ENCODE measurements around the gene GOLIM4. TPM values are rescaled to one million over a fixed set of nuclear protein-coding genes. Genes with fewer than 3 reads are reported as not detected.

The GOLIM4 gene
- polyA plus RNA-seq, 2 donors = 5.7 to 6.9 TPM

GRCh38 chr3:168100777-168101492 is 5.2 kb upstream of the GOLIM4 start:
- 88 to 92% methylated on average over 3 of the region's 3 CpGs for WGBS, 2 donors
- H3K27me3 ChIP-seq (ENCODE audit: control insufficient read depth in 1 of 2, insufficient read depth in 2 of 2, low read length in 2 of 2) = no peaks in the 10 kb centered on the region
- H3K9me3 ChIP-seq (ENCODE audit: control insufficient read depth in 2 of 2, insufficient read depth in 1 of 2, low read depth in 1 of 2, low read length in 1 of 2) = no peaks in the 10 kb centered on the region
- no peak overlapping the region for H3K27ac ChIP-seq (ENCODE audit: low read depth in 2 of 2, low read length in 1 of 2)
- H3K36me3 ChIP-seq (ENCODE audit: control insufficient read depth in 2 of 2, insufficient read depth in 2 of 2, low read length in 1 of 2) = no peaks in the 10 kb centered on the region
- H3K4me3 ChIP-seq (ENCODE audit: low read depth in 1 of 2, low read length in 2 of 2) = no peak overlapping the region
- no peaks in the 10 kb centered on the region for H3K4me1 ChIP-seq (ENCODE audit: control insufficient read depth in 2 of 2, insufficient read depth in 2 of 2, low read length in 1 of 2)

- Histone ChIP-seq H3K27me3 (ENCODE audit: control insufficient read depth in 1 of 2, insufficient read depth in 2 of 2, low read length in 2 of 2) (no peaks in the 10 kb centered on the region), H3K4me3 (ENCODE audit: low read depth in 1 of 2, low read length in 2 of 2) (no peak overlapping the region), H3K9me3 (ENCODE audit: control insufficient read depth in 2 of 2, insufficient read depth in 1 of 2, low read depth in 1 of 2, low read length in 1 of 2) (no peaks in the 10 kb centered on the region), H3K36me3 (ENCODE audit: control insufficient read depth in 2 of 2, insufficient read depth in 2 of 2, low read length in 1 of 2) (no peaks in the 10 kb centered on the region), H3K27ac (ENCODE audit: low read depth in 2 of 2, low read length in 1 of 2) (no peak overlapping the region), H3K4me1 (ENCODE audit: control insufficient read depth in 2 of 2, insufficient read depth in 2 of 2, low read length in 1 of 2) (no peaks in the 10 kb centered on the region)
These were observed 1.7 kb upstream of the GOLIM4 start for GRCh38 chr3:168097381-168097780.

GRCh38 chr3:168096210-168096652 is 507 bp upstream of the GOLIM4 start:
- H3K4me1 ChIP-seq (ENCODE audit: control insufficient read depth in 2 of 2, insufficient read depth in 2 of 2, low read length in 1 of 2) = no peaks in the 10 kb centered on the region
- peak overlapping the region; percentile 60 to 94 for H3K4me3 ChIP-seq (ENCODE audit: low read depth in 1 of 2, low read length in 2 of 2)
- no peaks in the 10 kb centered on the region for H3K36me3 ChIP-seq (ENCODE audit: control insufficient read depth in 2 of 2, insufficient read depth in 2 of 2, low read length in 1 of 2)
- peak overlapping the region; percentile 51 to 89 for H3K27ac ChIP-seq (ENCODE audit: low read depth in 2 of 2, low read length in 1 of 2)
- no peaks in the 10 kb centered on the region for H3K27me3 ChIP-seq (ENCODE audit: control insufficient read depth in 1 of 2, insufficient read depth in 2 of 2, low read length in 2 of 2)
- 0% methylated on average over 17 of the region's 17 CpGs for WGBS, 2 donors
- no peaks in the 10 kb centered on the region for H3K9me3 ChIP-seq (ENCODE audit: control insufficient read depth in 2 of 2, insufficient read depth in 1 of 2, low read depth in 1 of 2, low read length in 1 of 2)

- 0% methylated on average over 64 to 70 of the region's 70 CpGs for WGBS, 2 donors
- H3K4me3 ChIP-seq (ENCODE audit: low read depth in 1 of 2, low read length in 2 of 2) = peak overlapping the region; percentile 60 to 94
These were observed 680 bp downstream of the GOLIM4 start for GRCh38 chr3:168094877-168095610.

GRCh38 chr3:168094580-168094876 is 1.2 kb downstream of the GOLIM4 start:
- H3K9me3 ChIP-seq (ENCODE audit: control insufficient read depth in 2 of 2, insufficient read depth in 1 of 2, low read depth in 1 of 2, low read length in 1 of 2) = no peaks in the 10 kb centered on the region
- H3K4me3 ChIP-seq (ENCODE audit: low read depth in 1 of 2, low read length in 2 of 2) = peak overlapping the region; percentile 60 to 94
- H3K36me3 ChIP-seq (ENCODE audit: control insufficient read depth in 2 of 2, insufficient read depth in 2 of 2, low read length in 1 of 2) = no peaks in the 10 kb centered on the region
- H3K4me1 ChIP-seq (ENCODE audit: control insufficient read depth in 2 of 2, insufficient read depth in 2 of 2, low read length in 1 of 2) = no peaks in the 10 kb centered on the region
- WGBS, 2 donors = 0 to 1% methylated on average over 9 of the region's 9 CpGs
- no peaks in the 10 kb centered on the region for H3K27me3 ChIP-seq (ENCODE audit: control insufficient read depth in 1 of 2, insufficient read depth in 2 of 2, low read length in 2 of 2)
- peak overlapping the region; percentile 89 to 96 for H3K27ac ChIP-seq (ENCODE audit: low read depth in 2 of 2, low read length in 1 of 2)

More at GRCh38 chr3:168094877-168095610, 680 bp downstream of the GOLIM4 start:
- H3K36me3 ChIP-seq (ENCODE audit: control insufficient read depth in 2 of 2, insufficient read depth in 2 of 2, low read length in 1 of 2) = no peaks in the 10 kb centered on the region
- H3K4me1 ChIP-seq (ENCODE audit: control insufficient read depth in 2 of 2, insufficient read depth in 2 of 2, low read length in 1 of 2) = no peaks in the 10 kb centered on the region
- H3K9me3 ChIP-seq (ENCODE audit: control insufficient read depth in 2 of 2, insufficient read depth in 1 of 2, low read depth in 1 of 2, low read length in 1 of 2) = no peaks in the 10 kb centered on the region
- H3K27ac ChIP-seq (ENCODE audit: low read depth in 2 of 2, low read length in 1 of 2) = peak overlapping the region; percentile 89 to 96
- H3K27me3 ChIP-seq (ENCODE audit: control insufficient read depth in 1 of 2, insufficient read depth in 2 of 2, low read length in 2 of 2) = no peaks in the 10 kb centered on the region

- Histone ChIP-seq H3K4me3 (ENCODE audit: low read depth in 1 of 2, low read length in 2 of 2) (no peak overlapping the region), H3K4me1 (ENCODE audit: control insufficient read depth in 2 of 2, insufficient read depth in 2 of 2, low read length in 1 of 2) (no peaks in the 10 kb centered on the region), H3K9me3 (ENCODE audit: control insufficient read depth in 2 of 2, insufficient read depth in 1 of 2, low read depth in 1 of 2, low read length in 1 of 2) (no peaks in the 10 kb centered on the region), H3K27me3 (ENCODE audit: control insufficient read depth in 1 of 2, insufficient read depth in 2 of 2, low read length in 2 of 2) (no peaks in the 10 kb centered on the region), H3K36me3 (ENCODE audit: control insufficient read depth in 2 of 2, insufficient read depth in 2 of 2, low read length in 1 of 2) (no peaks in the 10 kb centered on the region), H3K27ac (ENCODE audit: low read depth in 2 of 2, low read length in 1 of 2) (no peak overlapping the region)
- WGBS, 2 donors = 59 to 63% methylated on average over 3 of the region's 3 CpGs
These were observed 1.9 kb downstream of the GOLIM4 start for GRCh38 chr3:168093790-168094189.

GRCh38 chr3:168093229-168093628 is 2.5 kb downstream of the GOLIM4 start:
- no peaks in the 10 kb centered on the region for H3K4me1 ChIP-seq (ENCODE audit: control insufficient read depth in 2 of 2, insufficient read depth in 2 of 2, low read length in 1 of 2)
- WGBS, 2 donors = 73 to 75% methylated on average over 2 of the region's 2 CpGs
- no peaks in the 10 kb centered on the region for H3K27me3 ChIP-seq (ENCODE audit: control insufficient read depth in 1 of 2, insufficient read depth in 2 of 2, low read length in 2 of 2)
- H3K27ac ChIP-seq (ENCODE audit: low read depth in 2 of 2, low read length in 1 of 2) = no peak overlapping the region
- no peaks in the 10 kb centered on the region for H3K9me3 ChIP-seq (ENCODE audit: control insufficient read depth in 2 of 2, insufficient read depth in 1 of 2, low read depth in 1 of 2, low read length in 1 of 2)
- H3K36me3 ChIP-seq (ENCODE audit: control insufficient read depth in 2 of 2, insufficient read depth in 2 of 2, low read length in 1 of 2) = no peaks in the 10 kb centered on the region
- H3K4me3 ChIP-seq (ENCODE audit: low read depth in 1 of 2, low read length in 2 of 2) = no peak overlapping the region

- no peaks in the 10 kb centered on the region for H3K9me3 ChIP-seq (ENCODE audit: control insufficient read depth in 2 of 2, insufficient read depth in 1 of 2, low read depth in 1 of 2, low read length in 1 of 2)
These were observed 3.8 kb downstream of the GOLIM4 start for GRCh38 chr3:168091941-168092340.

GRCh38 chr3:168091302-168091858 is 4.3 kb downstream of the GOLIM4 start:
- Histone ChIP-seq H3K27ac (ENCODE audit: low read depth in 2 of 2, low read length in 1 of 2) (no peak overlapping the region), H3K4me3 (ENCODE audit: low read depth in 1 of 2, low read length in 2 of 2) (no peak overlapping the region), H3K4me1 (ENCODE audit: control insufficient read depth in 2 of 2, insufficient read depth in 2 of 2, low read length in 1 of 2) (no peaks in the 10 kb centered on the region), H3K27me3 (ENCODE audit: control insufficient read depth in 1 of 2, insufficient read depth in 2 of 2, low read length in 2 of 2) (no peaks in the 10 kb centered on the region), H3K36me3 (ENCODE audit: control insufficient read depth in 2 of 2, insufficient read depth in 2 of 2, low read length in 1 of 2) (no peaks in the 10 kb centered on the region), H3K9me3 (ENCODE audit: control insufficient read depth in 2 of 2, insufficient read depth in 1 of 2, low read depth in 1 of 2, low read length in 1 of 2) (no peaks in the 10 kb centered on the region)
- WGBS, 2 donors = 43 to 50% methylated on average over 3 of the region's 3 CpGs

More at GRCh38 chr3:168091941-168092340, 3.8 kb downstream of the GOLIM4 start:
- H3K36me3 ChIP-seq (ENCODE audit: control insufficient read depth in 2 of 2, insufficient read depth in 2 of 2, low read length in 1 of 2) = no peaks in the 10 kb centered on the region
- no peaks in the 10 kb centered on the region for H3K4me1 ChIP-seq (ENCODE audit: control insufficient read depth in 2 of 2, insufficient read depth in 2 of 2, low read length in 1 of 2)
- no peak overlapping the region for H3K27ac ChIP-seq (ENCODE audit: low read depth in 2 of 2, low read length in 1 of 2)
- no peak overlapping the region for H3K4me3 ChIP-seq (ENCODE audit: low read depth in 1 of 2, low read length in 2 of 2)
- no peaks in the 10 kb centered on the region for H3K27me3 ChIP-seq (ENCODE audit: control insufficient read depth in 1 of 2, insufficient read depth in 2 of 2, low read length in 2 of 2)

All from esophagus (tissue), 2 donors.